Rectal smooth muscle tissue (tissue), 1 donor: ENCODE results near the gene C1QC.
"Not testable (repeated sequence)": the region's sequence is repeated elsewhere in the genome, so short reads cannot be mapped to it uniquely, and the experiment has no call there.

ENCODE experiments used
- H3K27ac ChIP-seq: one replicate; pipeline ENCODE4 v1.7.0; 2013; ENCODE audit warnings: low read depth, low read length, inconsistent platforms
- H3K27me3 ChIP-seq: one replicate; pipeline ENCODE4 v1.7.0; 2013; ENCODE audit warnings: low read length; ENCODE audit not compliant: control insufficient read depth, insufficient read depth
- H3K36me3 ChIP-seq: one replicate; pipeline ENCODE4 v1.7.0; 2013; ENCODE audit warnings: low read length; ENCODE audit not compliant: control insufficient read depth, insufficient read depth
- H3K4me1 ChIP-seq: one replicate; pipeline ENCODE4 v1.7.0; 2013; ENCODE audit warnings: low read length; ENCODE audit not compliant: control insufficient read depth, insufficient read depth
- H3K4me3 ChIP-seq: one replicate; pipeline ENCODE4 v1.7.0; 2013; ENCODE audit warnings: low read length
- H3K9ac ChIP-seq: one replicate; pipeline ENCODE4 v1.7.0; 2013; ENCODE audit warnings: low read length

C1QC gene

DNA sequence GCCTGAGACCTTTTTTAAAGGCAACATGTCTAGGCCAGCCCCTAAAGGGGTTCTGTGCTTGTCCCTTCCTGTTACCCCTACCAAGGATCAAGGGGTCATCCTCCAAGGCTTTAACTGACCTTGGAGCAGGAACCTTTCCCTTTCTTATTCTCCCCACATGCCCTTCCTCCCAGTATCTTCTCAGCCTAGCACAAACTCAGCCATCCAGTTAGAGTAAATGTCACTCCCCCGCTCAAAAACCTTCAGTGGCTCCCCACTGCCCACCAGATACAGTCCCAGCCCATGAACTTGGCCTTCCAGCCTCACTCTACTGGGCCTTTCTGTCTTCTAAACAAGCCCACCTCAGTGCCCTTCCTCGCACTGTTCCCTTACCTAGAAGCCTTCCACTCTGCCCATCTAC lies 18.4 kb downstream of the C1QC start:
- Histone ChIP-seq H3K36me3 (no peaks in the 10 kb centered on the region), H3K4me1 (no peaks in the 10 kb centered on the region), H3K27me3 (no peaks in the 10 kb centered on the region), H3K4me3 (no peak overlapping the region), H3K27ac (no peak overlapping the region), H3K9ac (no peak overlapping the region)

DNA sequence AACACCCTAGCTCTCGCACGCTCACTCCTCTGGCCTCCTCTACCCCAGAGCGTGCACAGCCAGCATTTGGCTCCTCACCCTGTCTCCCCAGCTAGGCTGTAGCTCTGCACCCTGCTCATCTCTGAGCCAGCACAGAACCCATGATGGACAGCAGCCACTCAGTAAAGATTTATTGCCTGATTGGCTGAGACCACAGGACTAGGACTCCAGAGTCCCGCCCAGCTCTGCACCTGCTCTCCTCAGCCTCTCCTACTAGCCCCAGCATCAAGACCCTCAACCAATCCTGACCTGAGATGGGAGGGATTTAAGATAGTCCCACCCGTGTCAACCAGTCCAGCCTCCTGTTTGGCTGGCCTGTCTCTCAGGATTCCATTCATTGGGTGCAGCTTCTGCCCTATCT lies 18.9 kb downstream of the C1QC start:
- Histone ChIP-seq H3K4me3 (no peak overlapping the region), H3K9ac (no peak overlapping the region), H3K27ac (no peak overlapping the region), H3K36me3 (no peaks in the 10 kb centered on the region), H3K27me3 (no peaks in the 10 kb centered on the region), H3K4me1 (no peaks in the 10 kb centered on the region)

DNA sequence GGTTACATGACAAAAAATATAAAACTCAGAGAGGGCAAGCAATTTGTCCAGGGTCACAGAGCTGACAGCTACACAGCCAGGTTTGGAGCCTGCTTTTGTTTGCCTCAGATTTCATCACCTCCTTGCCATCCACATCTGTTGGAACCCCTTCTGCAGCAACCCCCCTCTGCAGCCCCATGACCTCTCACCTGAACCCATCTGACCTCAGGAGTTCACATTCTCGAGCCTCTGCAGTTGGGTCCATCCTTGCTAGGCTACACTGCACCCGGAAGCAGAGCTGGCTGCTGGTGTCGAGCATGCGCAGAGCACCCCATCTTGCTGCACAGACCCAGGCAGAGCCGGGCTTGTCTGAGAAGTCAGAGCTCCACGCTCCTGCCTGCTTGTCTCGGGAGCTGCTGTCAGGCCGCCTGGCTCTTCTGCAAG lies 19.6 kb downstream of the C1QC start:
- no peak overlapping the region for H3K4me3 ChIP-seq
- H3K27me3 ChIP-seq: no peaks in the 10 kb centered on the region
- no peaks in the 10 kb centered on the region for H3K36me3 ChIP-seq
- H3K9ac ChIP-seq: no peak overlapping the region
- H3K4me1 ChIP-seq: no peaks in the 10 kb centered on the region
- H3K27ac ChIP-seq: no peak overlapping the region

DNA sequence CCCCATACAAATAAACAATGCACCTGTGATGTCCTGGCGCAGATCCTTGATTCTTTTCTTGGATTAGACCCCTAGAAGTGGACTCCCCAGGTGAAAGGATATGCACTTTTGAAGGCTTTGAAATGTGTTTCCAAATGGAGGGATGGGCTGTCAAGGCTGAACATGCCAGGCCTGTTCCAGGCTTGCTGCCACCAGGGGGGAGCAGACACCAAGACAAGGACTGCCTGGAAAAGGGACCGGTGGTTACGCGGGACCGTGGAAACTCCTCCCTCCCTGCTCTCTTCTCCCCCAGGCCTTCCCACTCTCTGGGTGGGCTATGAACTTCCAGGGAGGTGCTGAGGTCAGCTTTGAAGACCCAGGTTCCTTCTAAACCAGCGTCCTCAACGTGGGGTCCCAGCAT lies 22.3 kb downstream of the C1QC start:
- no peaks in the 10 kb centered on the region for H3K4me1 ChIP-seq
- no peak overlapping the region for H3K27ac ChIP-seq
- no peak overlapping the region for H3K9ac ChIP-seq

DNA sequence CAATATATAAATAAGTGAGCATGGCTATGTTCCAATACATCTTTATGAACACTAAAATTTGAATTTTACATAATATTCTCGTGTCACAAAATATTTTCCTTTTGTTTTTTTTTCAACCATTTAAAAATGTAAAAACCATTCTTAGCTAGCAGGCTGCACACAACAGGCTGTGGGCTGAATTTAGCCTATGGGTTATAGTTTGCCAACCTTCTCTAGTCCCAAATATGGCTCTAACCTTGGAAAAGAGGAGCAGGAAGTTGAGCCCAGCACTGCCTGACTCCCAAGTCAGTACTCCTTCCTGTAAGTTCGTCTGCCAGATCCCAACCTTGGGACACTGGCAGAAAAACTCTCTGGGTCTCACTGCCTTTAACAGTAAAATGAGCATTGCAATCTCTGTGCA lies 23.0 kb downstream of the C1QC start:
- no peaks in the 10 kb centered on the region for H3K27me3 ChIP-seq
- H3K27ac ChIP-seq: no peak overlapping the region
- no peaks in the 10 kb centered on the region for H3K4me1 ChIP-seq
- H3K9ac ChIP-seq: no peak overlapping the region
- H3K36me3 ChIP-seq: no peaks in the 10 kb centered on the region
- no peak overlapping the region for H3K4me3 ChIP-seq

More for the DNA sequence above, 22.3 kb downstream of the C1QC start:
- H3K4me3 ChIP-seq: no peak overlapping the region
- H3K27me3 ChIP-seq: no peaks in the 10 kb centered on the region
- no peaks in the 10 kb centered on the region for H3K36me3 ChIP-seq

DNA sequence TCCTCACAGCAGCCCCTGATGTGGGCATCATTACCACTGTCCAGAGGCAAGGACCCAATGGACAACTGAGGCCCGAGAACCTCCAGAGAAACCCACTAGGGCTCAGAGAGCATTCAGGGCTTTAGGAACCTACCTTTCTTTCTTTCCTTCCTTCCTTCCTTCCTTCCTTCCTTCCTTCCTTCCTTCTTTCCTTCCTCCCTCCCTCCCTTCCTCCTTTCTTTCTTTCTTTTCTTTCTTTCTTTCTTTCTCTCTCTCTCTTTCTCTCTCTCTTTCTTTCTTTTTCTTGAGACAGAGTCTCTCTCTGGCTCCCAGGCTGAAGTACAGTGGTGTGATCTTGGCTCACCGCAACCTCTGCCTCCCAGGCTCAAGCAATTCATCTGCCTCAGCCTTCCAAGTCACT lies 25.4 kb downstream of the C1QC start:
- not testable (repeated sequence) for H3K36me3 ChIP-seq, H3K9ac ChIP-seq, H3K27me3 ChIP-seq, H3K4me3 ChIP-seq, H3K4me1 ChIP-seq, H3K27ac ChIP-seq

GRCh38 chr1:22670352-22670975 lies 27.0 kb downstream of the C1QC start:
- no peak overlapping the region for H3K9ac ChIP-seq
- H3K4me1 ChIP-seq: no peaks in the 10 kb centered on the region
- H3K36me3 ChIP-seq: no peaks in the 10 kb centered on the region
- peaks cover 2% of the 10 kb centered on the region for H3K27me3 ChIP-seq
- no peak overlapping the region for H3K27ac ChIP-seq
- H3K4me3 ChIP-seq: no peak overlapping the region

DNA sequence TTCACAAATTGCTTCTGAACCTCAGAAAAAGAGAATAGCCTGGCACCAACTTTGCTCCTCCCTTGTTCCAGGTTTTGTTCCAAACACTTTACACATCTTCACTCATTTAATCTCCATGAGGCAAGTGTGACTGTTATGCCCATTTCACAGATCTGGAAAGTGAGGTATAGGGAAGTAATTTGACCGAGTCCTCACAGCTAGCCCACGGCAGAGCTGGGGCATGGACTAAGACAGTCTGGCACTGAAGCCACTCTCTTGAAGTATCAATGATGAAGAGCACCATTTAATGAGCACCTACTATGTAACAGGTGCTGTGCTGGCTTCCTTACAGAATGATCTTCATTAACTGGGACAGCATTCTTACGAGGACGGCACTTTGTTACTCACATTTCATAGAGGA lies 28.6 kb downstream of the C1QC start:
- Histone ChIP-seq H3K27me3 (peaks cover 2% of the 10 kb centered on the region), H3K36me3 (no peaks in the 10 kb centered on the region), H3K4me1 (no peaks in the 10 kb centered on the region), H3K4me3 (no peak overlapping the region), H3K27ac (no peak overlapping the region), H3K9ac (no peak overlapping the region)

DNA sequence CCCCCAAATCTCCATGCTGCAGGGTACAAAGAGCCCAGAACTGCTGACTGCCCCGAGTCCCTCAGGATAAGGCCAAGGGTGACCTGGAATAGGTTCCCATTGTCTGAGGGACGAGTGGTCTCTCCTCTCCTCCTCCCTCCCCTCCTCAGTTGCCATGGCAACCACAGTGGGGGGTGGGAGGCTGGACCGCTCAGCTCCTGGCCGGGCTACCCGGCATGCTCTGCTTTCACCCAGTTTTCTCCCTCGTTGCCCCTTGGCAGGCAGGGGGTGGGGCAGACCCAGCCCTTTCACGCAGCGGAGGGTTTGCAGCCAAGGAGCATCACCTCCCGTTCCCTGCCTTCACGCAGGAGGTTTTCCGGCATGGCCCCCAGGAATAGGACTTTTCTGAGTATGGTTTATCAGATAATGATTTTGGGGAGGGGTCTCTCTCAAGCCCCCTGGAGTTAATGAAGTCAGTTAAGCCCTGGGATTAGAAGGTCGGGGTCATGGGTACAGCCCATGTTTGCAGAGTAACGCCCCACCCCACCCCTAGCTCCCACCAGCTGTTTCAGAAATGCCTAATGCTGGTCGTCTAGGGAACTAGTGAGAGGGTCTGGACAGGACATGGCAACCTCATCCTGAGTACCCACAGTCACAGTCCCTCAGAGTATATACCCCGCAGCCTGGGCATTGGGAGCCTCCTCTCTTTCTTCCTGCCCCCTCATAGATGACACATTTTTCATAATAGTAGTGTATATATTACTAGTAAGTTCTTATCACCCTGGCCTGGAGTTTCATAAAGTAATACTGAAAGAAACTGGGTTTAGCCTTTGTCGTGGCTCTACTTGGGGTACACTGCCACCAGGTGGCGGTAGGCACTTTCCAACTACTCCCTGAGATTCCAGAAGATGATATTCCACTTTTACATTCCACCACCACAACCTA lies 30.3 kb downstream of the C1QC start:
- Histone ChIP-seq H3K36me3 (no peaks in the 10 kb centered on the region), H3K9ac (no peak overlapping the region), H3K4me3 (no peak overlapping the region), H3K4me1 (no peaks in the 10 kb centered on the region), H3K27ac (no peak overlapping the region), H3K27me3 (peaks cover 2% of the 10 kb centered on the region)

DNA sequence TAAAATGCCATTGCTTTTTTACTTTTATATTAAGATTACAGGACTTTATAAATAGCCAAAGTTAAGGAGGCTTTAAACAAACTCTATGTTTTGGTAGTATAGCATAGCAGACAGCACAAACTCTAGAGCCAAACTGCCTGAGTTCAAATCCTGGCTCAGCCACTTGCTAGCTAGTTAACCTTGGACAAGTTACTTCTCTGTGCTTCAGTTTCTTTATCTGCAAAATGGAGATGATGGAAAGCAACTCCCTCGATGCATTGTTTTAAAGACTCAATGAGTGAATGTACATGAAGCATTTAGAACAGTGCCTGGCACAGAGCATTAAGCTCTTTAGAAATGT lies 30.9 kb downstream of the C1QC start:
- Histone ChIP-seq H3K27ac (no peak overlapping the region), H3K4me3 (no peak overlapping the region), H3K36me3 (no peaks in the 10 kb centered on the region), H3K27me3 (peaks cover 2% of the 10 kb centered on the region), H3K4me1 (no peaks in the 10 kb centered on the region), H3K9ac (no peak overlapping the region)

GRCh38 chr1:22676151-22676550 lies 32.7 kb downstream of the C1QC start:
- not testable (repeated sequence) for H3K4me3 ChIP-seq, H3K27me3 ChIP-seq, H3K27ac ChIP-seq, H3K9ac ChIP-seq, H3K36me3 ChIP-seq, H3K4me1 ChIP-seq

GRCh38 chr1:22676916-22677583 lies 33.6 kb downstream of the C1QC start:
- H3K36me3 ChIP-seq: no peaks in the 10 kb centered on the region
- H3K4me1 ChIP-seq: no peaks in the 10 kb centered on the region
- peaks cover 2% of the 10 kb centered on the region for H3K27me3 ChIP-seq
- H3K9ac ChIP-seq: no peak overlapping the region
- H3K27ac ChIP-seq: no peak overlapping the region
- no peak overlapping the region for H3K4me3 ChIP-seq
